GM23248 (cell line): Measurements from ENCODE around the gene KCNH3. TPM values are rescaled to one million over a fixed set of nuclear protein-coding genes. Genes with fewer than 3 reads are reported as not detected.

Experiments used
- DNase-seq: peaks from one replicate; pipeline ENCODE4 v3.0.0-alpha.2; 2015
- H2AFZ ChIP-seq: fragments of 200-600 bp; sonication (generic); 2 replicates; pipeline ENCODE4 v1.6.1; 2016; ENCODE audit warnings: antibody characterized with exemption
- H3F3A ChIP-seq: fragments of 200-600 bp; sonication (generic); 2 replicates; pipeline ENCODE4 v1.6.1; 2016; ENCODE audit warnings: mild to moderate bottlenecking, antibody characterized with exemption, mixed run types; ENCODE audit not compliant: insufficient read depth
- H3K27ac ChIP-seq: fragments of 200-600 bp; sonication (generic); 2 replicates; pipeline ENCODE4 v1.5.1; 2016; ENCODE audit warnings: mild to moderate bottlenecking
- H3K27me3 ChIP-seq: fragments of 200-600 bp; sonication (generic); replicated peaks from 2 replicates; pipeline ENCODE4 v1.6.1; 2016; ENCODE audit warnings: mild to moderate bottlenecking; ENCODE audit not compliant: insufficient read depth
- H3K36me3 ChIP-seq: fragments of 200-600 bp; sonication (generic); 2 replicates; pipeline ENCODE4 v1.6.1; 2016; ENCODE audit warnings: low read depth, mild to moderate bottlenecking
- H3K4me1 ChIP-seq: fragments of 200-600 bp; sonication (generic); 2 replicates; pipeline ENCODE4 v1.6.1; 2016; ENCODE audit warnings: mild to moderate bottlenecking; ENCODE audit not compliant: insufficient read depth
- H3K4me2 ChIP-seq: fragments of 200-600 bp; sonication (generic); one replicate; pipeline ENCODE4 v1.6.1; 2016; ENCODE audit warnings: mild to moderate bottlenecking; ENCODE audit not compliant: unreplicated experiment
- H3K4me3 ChIP-seq: fragments of 200-600 bp; sonication (generic); 2 replicates; pipeline ENCODE4 v1.5.1; 2016; ENCODE audit warnings: mild to moderate bottlenecking
- H3K79me2 ChIP-seq: fragments of 200-600 bp; sonication (generic); 2 replicates; pipeline ENCODE4 v1.6.1; 2016; ENCODE audit warnings: mild to moderate bottlenecking; ENCODE audit not compliant: insufficient read depth
- H3K9ac ChIP-seq: fragments of 200-600 bp; sonication (generic); 2 replicates; pipeline ENCODE4 v1.6.1; 2016; ENCODE audit warnings: mild to moderate bottlenecking
- H3K9me2 ChIP-seq: fragments of 200-600 bp; sonication (generic); 2 replicates; pipeline ENCODE4 v1.6.1; 2016; ENCODE audit warnings: mixed run types, mild to moderate bottlenecking, moderate library complexity; ENCODE audit not compliant: insufficient read depth
- H3K9me3 ChIP-seq: fragments of 200-600 bp; sonication (generic); one replicate; pipeline ENCODE4 v1.6.1; 2017; ENCODE audit warnings: low read depth
- H4K20me1 ChIP-seq: fragments of 200-600 bp; sonication (generic); 2 replicates; pipeline ENCODE4 v1.6.0; 2016; ENCODE audit not compliant: insufficient read depth
- EZH2 ChIP-seq: fragments of 200-600 bp; sonication (generic); IDR thresholded peaks from 2 replicates; pipeline ENCODE4 v1.6.1; 2018; ENCODE audit warnings: antibody characterized with exemption, mild to moderate bottlenecking; ENCODE audit not compliant: insufficient read depth, poor library complexity, severe bottlenecking
- EZH2phosphoT487 ChIP-seq: fragments of 200-600 bp; sonication (generic); IDR thresholded peaks from 2 replicates; pipeline ENCODE4 v1.6.1; 2018; ENCODE audit warnings: antibody characterized with exemption, moderate library complexity, mild to moderate bottlenecking, low read depth; ENCODE audit not compliant: insufficient read depth
- WGBS, 2 experiments: methylation state at CpG; one replicate each; pipeline ENCODE4 v1.1.6; 2015 to 2017; ENCODE audit warnings: low lambda C conversion rate in 2 of 2, low coverage in 1 of 2; ENCODE audit errors: missing lambda C conversion rate in 2 of 2; 5-methylcytosine and 5-hydroxymethylcytosine counted together
- in situ Hi-C: fragments of 300-500 bp; cut with MboI; formaldehyde crosslinking; loops from 2 replicates; pipeline ENCODE4 v1.15.0; 2020
- polyA plus RNA-seq: library from polyadenylated mRNA; unstranded; fragments of >200 nt; fragmentation: Nextera tagmentation; extraction: Ambion mirVana; gene quantifications from 2 replicates; pipeline ENCODE4 v1.2.1, GENCODE V29; 2016
- total RNA-seq: library from RNA; depleted of rRNA; stranded (reverse); fragments of >200 nt; shearing (Covaris generic); gene quantifications from 2 replicates; pipeline ENCODE4 v1.2.3, GENCODE V29; 2014

The KCNH3 gene
- total and polyA plus RNA-seq, 2 experiments from 2014 or later: 0.09 TPM; not detected in 1

DNA sequence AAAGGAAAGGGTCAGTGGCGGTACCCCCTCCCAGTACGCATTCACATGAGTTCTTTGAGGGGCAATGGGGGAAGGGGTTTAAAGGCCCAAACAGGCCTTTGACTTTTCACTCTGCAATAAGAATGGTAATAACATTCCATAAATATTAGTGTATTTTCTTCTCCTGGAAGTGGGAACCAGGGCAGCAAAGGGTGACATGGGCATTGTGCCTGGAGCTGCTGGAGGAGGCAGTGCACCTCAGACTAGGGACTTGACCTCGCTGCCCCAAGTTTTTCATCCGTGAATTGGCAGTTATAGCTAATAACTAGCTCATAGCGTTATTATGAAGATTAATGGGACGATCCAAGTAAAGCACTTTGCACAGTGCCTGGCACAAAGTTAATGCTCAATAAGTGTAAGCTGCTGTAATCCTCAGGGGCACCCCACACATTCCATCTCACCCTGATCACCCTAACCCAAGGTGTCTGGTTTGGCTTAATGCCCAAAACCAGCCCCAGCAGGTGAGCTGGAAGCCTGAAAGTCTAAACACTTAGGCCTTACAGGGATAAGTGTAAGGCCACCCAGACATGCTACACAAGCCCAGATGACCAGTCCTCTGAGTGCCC, 2.8 kb upstream of the KCNH3 start:
- H3K27me3 ChIP-seq: peaks cover 32% of the 10 kb centered on the region
- H2AFZ ChIP-seq: no peak overlapping the region
- H3F3A ChIP-seq: peaks cover 9% of the 10 kb centered on the region; the same call in 1 of the 2 replicates
- peak; percentile 23 for DNase-seq
- no peaks in the 10 kb centered on the region for H3K9me2 ChIP-seq
- H3K27ac ChIP-seq: no peak overlapping the region
- no peak overlapping the region for H3K4me3 ChIP-seq
- H4K20me1 ChIP-seq: no peaks in the 10 kb centered on the region
- H3K36me3 ChIP-seq: no peaks in the 10 kb centered on the region
- H3K4me1 ChIP-seq: peaks cover 6% of the 10 kb centered on the region
- no peak overlapping the region for H3K9ac ChIP-seq
- WGBS, 2 experiments: 86 to 87% methylated on average over 6 of the region's 6 CpGs
- TF ChIP-seq EZH2phosphoT487: no peak
- TF ChIP-seq EZH2: no peak
- no peak overlapping the region for H3K4me2 ChIP-seq
- no peaks in the 10 kb centered on the region for H3K79me2 ChIP-seq
- H3K9me3 ChIP-seq: no peaks in the 10 kb centered on the region
- in situ Hi-C loops: no loop called here

DNA sequence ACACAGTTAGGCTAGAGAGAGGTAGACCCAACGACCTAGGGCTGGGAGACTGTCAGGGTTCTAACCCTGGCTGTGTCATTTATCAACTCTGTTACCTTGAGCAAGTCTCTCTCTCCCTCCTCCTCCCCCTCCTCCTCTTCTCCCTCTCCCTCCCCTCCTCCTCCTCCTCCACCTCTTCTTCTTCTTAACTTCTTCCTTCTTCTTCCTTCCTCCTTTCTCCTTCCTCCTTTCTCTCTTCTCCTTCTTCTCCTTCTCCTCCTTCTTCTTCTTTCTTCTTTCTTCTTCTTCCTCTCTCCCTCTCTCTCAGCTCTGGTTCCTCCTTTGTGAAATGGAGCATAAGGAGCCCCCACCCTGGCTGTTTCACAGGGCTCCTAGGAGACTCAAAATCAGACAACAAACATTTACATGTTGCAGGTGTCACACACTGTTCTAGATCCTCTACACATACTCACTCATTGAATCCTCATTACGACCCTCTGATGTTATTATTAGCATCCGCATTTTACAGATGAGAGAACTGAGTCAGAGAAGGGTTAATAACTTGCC, 2.2 kb upstream of the KCNH3 start:
- in situ Hi-C loops: no loop called here
- Histone ChIP-seq H3K4me1 (peaks cover 6% of the 10 kb centered on the region), H3K4me3 (no peak overlapping the region), H4K20me1 (no peaks in the 10 kb centered on the region), H3K9ac (no peak overlapping the region), H3K9me3 (no peaks in the 10 kb centered on the region), H3F3A (peaks cover 9% of the 10 kb centered on the region; the same call in 1 of the 2 replicates), H3K36me3 (no peaks in the 10 kb centered on the region), H3K4me2 (no peak overlapping the region), H3K27ac (no peak overlapping the region), H3K9me2 (no peaks in the 10 kb centered on the region), H2AFZ (no peak overlapping the region), H3K79me2 (no peaks in the 10 kb centered on the region), H3K27me3 (peaks cover 32% of the 10 kb centered on the region)
- DNase-seq: no peak
- TF ChIP-seq EZH2phosphoT487 (no peak), EZH2 (no peak)
- WGBS, 2 experiments: 51 to 55% methylated on average over 3 of the region's 3 CpGs

DNA sequence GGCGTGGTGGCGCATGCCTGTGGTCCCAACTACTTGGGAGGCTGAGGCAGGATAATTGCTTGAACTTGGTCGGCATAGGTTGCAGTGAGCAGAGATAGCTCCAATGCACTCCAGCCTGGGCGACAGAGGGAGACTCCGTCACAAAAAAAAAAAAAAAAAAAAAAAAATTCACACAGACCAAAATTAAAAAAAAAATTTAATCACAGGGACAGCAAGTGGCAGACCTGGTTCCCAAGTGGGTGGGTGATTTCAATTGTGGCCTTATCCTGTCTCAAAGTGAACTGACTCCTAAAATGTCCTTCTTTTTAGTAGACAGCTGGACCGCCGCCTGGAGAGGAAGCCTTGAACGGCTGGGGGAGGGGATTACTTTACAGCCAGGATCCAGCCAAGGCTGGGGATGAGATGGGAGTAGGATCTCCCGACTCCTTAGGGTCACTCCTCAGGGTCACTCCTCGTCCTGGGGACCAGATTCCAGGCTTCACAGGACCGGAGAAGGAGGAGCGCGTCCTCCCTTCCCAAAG, 1.5 kb upstream of the KCNH3 start:
- peaks cover 6% of the 10 kb centered on the region for H3K4me1 ChIP-seq
- TF ChIP-seq EZH2: peak; percentile 75
- TF ChIP-seq EZH2phosphoT487: peak; percentile 28; the same call in 1 of the 2 replicates
- no peaks in the 10 kb centered on the region for H4K20me1 ChIP-seq
- in situ Hi-C loops: no loop called here
- peaks cover 32% of the 10 kb centered on the region for H3K27me3 ChIP-seq
- H3F3A ChIP-seq: peaks cover 9% of the 10 kb centered on the region; the same call in 1 of the 2 replicates
- no peaks in the 10 kb centered on the region for H3K9me3 ChIP-seq
- WGBS, 2 experiments: 18 to 22% methylated on average over 13 of the region's 13 CpGs
- peak overlapping the region; percentile 57 for H3K4me3 ChIP-seq
- H2AFZ ChIP-seq: peak overlapping the region; percentile 39
- no peaks in the 10 kb centered on the region for H3K79me2 ChIP-seq
- DNase-seq: peak; percentile 22
- H3K9me2 ChIP-seq: no peaks in the 10 kb centered on the region
- H3K36me3 ChIP-seq: no peaks in the 10 kb centered on the region
- no peak overlapping the region for H3K9ac ChIP-seq
- peak overlapping the region; percentile 71 for H3K4me2 ChIP-seq
- no peak overlapping the region for H3K27ac ChIP-seq

DNA sequence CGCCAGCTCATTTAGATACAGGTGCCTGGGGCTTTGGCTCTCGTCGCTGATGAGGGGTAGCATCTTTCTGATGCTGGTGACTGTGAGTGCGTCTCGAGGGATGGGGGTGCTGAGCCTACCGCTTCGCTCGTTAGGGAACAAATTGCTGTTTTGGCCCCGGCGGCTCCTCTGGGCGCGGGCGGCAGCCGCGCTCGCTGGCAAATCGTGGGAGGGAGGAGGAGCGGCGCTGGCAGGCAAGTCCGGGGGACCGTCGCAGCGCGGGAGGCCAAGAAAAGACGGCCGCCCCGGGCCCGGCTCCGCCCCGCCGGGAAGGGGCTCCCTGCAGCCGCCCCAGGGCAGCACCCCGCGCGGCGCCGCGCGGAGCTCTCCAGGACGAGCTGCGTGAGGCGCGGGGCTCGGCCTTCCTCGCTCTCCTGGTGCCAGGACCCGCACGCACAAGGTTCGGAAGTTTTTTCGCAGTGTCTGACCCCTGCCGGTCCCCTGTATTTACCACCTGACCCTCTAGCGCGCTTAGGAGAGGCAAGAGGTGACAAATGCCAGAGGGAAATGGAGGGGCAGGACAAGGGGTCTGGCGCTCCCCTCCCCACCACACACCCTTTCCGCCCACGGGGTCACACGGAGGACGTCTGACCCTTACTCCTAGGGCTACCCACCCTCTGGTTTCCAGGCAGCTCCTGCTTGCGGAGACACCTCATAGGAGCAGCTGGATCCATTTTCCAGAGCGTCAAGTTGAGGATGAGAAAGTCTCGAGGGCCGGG, 899 bp upstream of the KCNH3 start:
- no peaks in the 10 kb centered on the region for H3K9me3 ChIP-seq
- peak; percentile 45 for DNase-seq
- peaks cover 32% of the 10 kb centered on the region for H3K27me3 ChIP-seq
- no peaks in the 10 kb centered on the region for H4K20me1 ChIP-seq
- H2AFZ ChIP-seq: peak overlapping the region; percentile 39
- H3K36me3 ChIP-seq: no peaks in the 10 kb centered on the region
- 2 to 4% methylated on average over 33 to 44 of the region's 61 CpGs for WGBS, 2 experiments
- in situ Hi-C loops: no loop called here
- no peaks in the 10 kb centered on the region for H3K79me2 ChIP-seq
- no peak overlapping the region for H3K9ac ChIP-seq
- H3K4me3 ChIP-seq: peak overlapping the region; percentile 57
- H3K27ac ChIP-seq: no peak overlapping the region
- H3K4me2 ChIP-seq: peak overlapping the region; percentile 71
- peaks cover 6% of the 10 kb centered on the region for H3K4me1 ChIP-seq
- H3F3A ChIP-seq: peaks cover 9% of the 10 kb centered on the region; the same call in 1 of the 2 replicates
- 0 out of 2 replicates have a peak, but pooled peaks have one; percentile 20 for TF ChIP-seq EZH2phosphoT487
- TF ChIP-seq EZH2: peak; percentile 68
- no peaks in the 10 kb centered on the region for H3K9me2 ChIP-seq
